Suprapubic skin (tissue), 4 donors: ENCODE results near the gene TBR1. TPM values are rescaled to one million over a fixed set of nuclear protein-coding genes. Genes with fewer than 3 reads are reported as not detected.

Experiments used
- DNase-seq, 2 donors: peaks; one replicate each; pipeline ENCODE4 v3.0.0-alpha.2; 2019; ENCODE audit warnings: low spot score in 2 of 2
- H3K27ac ChIP-seq: fragments of 200-600 bp; sonication (generic); one replicate; pipeline ENCODE4 v1.5.1; 2019
- H3K27me3 ChIP-seq: fragments of 200-600 bp; sonication (generic); one replicate; pipeline ENCODE4 v1.5.1; 2019
- H3K36me3 ChIP-seq: fragments of 200-600 bp; sonication (generic); one replicate; pipeline ENCODE4 v1.5.1; 2019
- H3K4me1 ChIP-seq: fragments of 200-600 bp; sonication (generic); one replicate; pipeline ENCODE4 v1.5.1; 2019
- H3K4me3 ChIP-seq: fragments of 200-600 bp; sonication (generic); one replicate; pipeline ENCODE4 v1.5.1; 2019; ENCODE audit warnings: mild to moderate bottlenecking
- H3K9me3 ChIP-seq: fragments of 200-600 bp; sonication (generic); one replicate; pipeline ENCODE4 v1.5.1; 2019
- CTCF ChIP-seq, 2 donors: fragments of 200-600 bp in 1 of 2; fragments of 450-650 bp in 1 of 2; sonication (generic) in 1 of 2; IDR thresholded peaks; one replicate each; pipeline ENCODE4 v1.5.1; 2016 to 2019; ENCODE audit warnings: antibody characterized with exemption in 2 of 2, mild to moderate bottlenecking in 1 of 2, moderate library complexity in 1 of 2
- EP300 ChIP-seq: sonication (generic); formaldehyde crosslinking; IDR thresholded peaks from one replicate; pipeline ENCODE4 v1.6.1; 2017; ENCODE audit warnings: antibody characterized with exemption
- POLR2A ChIP-seq, 2 donors: fragments of 450-650 bp; IDR thresholded peaks; one replicate each; pipeline ENCODE4 v1.6.1; 2017; ENCODE audit warnings: antibody characterized with exemption in 2 of 2, mild to moderate bottlenecking in 2 of 2, moderate library complexity in 2 of 2
- POLR2AphosphoS5 ChIP-seq, 3 donors: sonication (generic); formaldehyde crosslinking; IDR thresholded peaks; one replicate each; pipeline ENCODE4 v1.6.1; 2017; ENCODE audit warnings: antibody characterized with exemption in 3 of 3
- WGBS: methylation state at CpG from one replicate; pipeline ENCODE4 v1.1.5; 2018; 5-methylcytosine and 5-hydroxymethylcytosine counted together
- total RNA-seq, 4 donors: library from RNA; depleted of rRNA; stranded (reverse); fragments of >200 nt; gene quantifications; one replicate each; pipeline ENCODE4 v1.1.0, GENCODE V29; 2016

The TBR1 gene
- total RNA-seq, 4 donors from 2014 or later = not detected

- Histone ChIP-seq H3K27me3 (no peaks in the 10 kb centered on the region), H3K27ac (no peak overlapping the region), H3K4me3 (no peak overlapping the region), H3K9me3 (no peaks in the 10 kb centered on the region), H3K36me3 (peaks cover 9% of the 10 kb centered on the region), H3K4me1 (no peaks in the 10 kb centered on the region)
- DNase-seq = no peak
- TF ChIP-seq POLR2A (IDR thresholded peaks at IDR 0.05) (no peak), EP300 (no peak), CTCF (IDR thresholded peaks at IDR 0.05) (no peak), POLR2AphosphoS5 (IDR thresholded peaks at IDR 0.05) (no peak)
Measured at GRCh38 chr2:161373942-161374341, 42.2 kb upstream of the TBR1 start.

- no peaks in the 10 kb centered on the region for H3K4me1 ChIP-seq
- peaks cover 6% of the 10 kb centered on the region for H3K36me3 ChIP-seq
- H3K9me3 ChIP-seq = no peaks in the 10 kb centered on the region
- no peak overlapping the region for H3K4me3 ChIP-seq
- H3K27me3 ChIP-seq = no peaks in the 10 kb centered on the region
- WGBS = 94% methylated on average over 1 of the region's 1 CpG
- TF ChIP-seq CTCF (IDR thresholded peaks at IDR 0.05) (no peak), POLR2A (IDR thresholded peaks at IDR 0.05) (no peak), EP300 (no peak), POLR2AphosphoS5 (IDR thresholded peaks at IDR 0.05) (no peak)
- no peak for DNase-seq
- no peak overlapping the region for H3K27ac ChIP-seq
Measured at GRCh38 chr2:161374446-161374845, 41.7 kb upstream of the TBR1 start.

- Histone ChIP-seq H3K4me1 (no peaks in the 10 kb centered on the region), H3K27ac (no peak overlapping the region), H3K4me3 (no peak overlapping the region), H3K36me3 (no peaks in the 10 kb centered on the region), H3K9me3 (no peaks in the 10 kb centered on the region), H3K27me3 (no peaks in the 10 kb centered on the region)
- TF ChIP-seq EP300 (no peak), POLR2AphosphoS5 (IDR thresholded peaks at IDR 0.05) (no peak), POLR2A (IDR thresholded peaks at IDR 0.05) (no peak), CTCF (IDR thresholded peaks at IDR 0.05) (no peak)
- no peak for DNase-seq
- 98% methylated on average over 2 of the region's 2 CpGs for WGBS
Measured at GRCh38 chr2:161379740-161380139, 36.4 kb upstream of the TBR1 start.

- Histone ChIP-seq H3K27me3 (no peaks in the 10 kb centered on the region), H3K27ac (no peak overlapping the region), H3K36me3 (no peaks in the 10 kb centered on the region), H3K9me3 (no peaks in the 10 kb centered on the region), H3K4me3 (no peak overlapping the region), H3K4me1 (no peaks in the 10 kb centered on the region)
- no peak for DNase-seq
- WGBS = 73% methylated on average over 3 of the region's 3 CpGs
- TF ChIP-seq CTCF (IDR thresholded peaks at IDR 0.05) = no peak
- no peak for TF ChIP-seq POLR2A (IDR thresholded peaks at IDR 0.05)
- TF ChIP-seq EP300 = no peak
- no peak for TF ChIP-seq POLR2AphosphoS5 (IDR thresholded peaks at IDR 0.05)
Measured at GRCh38 chr2:161381546-161381945, 34.6 kb upstream of the TBR1 start.

- no peak for DNase-seq
- Histone ChIP-seq H3K27me3 (no peaks in the 10 kb centered on the region), H3K4me1 (no peaks in the 10 kb centered on the region), H3K27ac (no peak overlapping the region), H3K9me3 (no peaks in the 10 kb centered on the region), H3K4me3 (no peak overlapping the region), H3K36me3 (peaks cover 7% of the 10 kb centered on the region)
- 97% methylated on average over 4 of the region's 4 CpGs for WGBS
- TF ChIP-seq CTCF (IDR thresholded peaks at IDR 0.05) (no peak), POLR2AphosphoS5 (IDR thresholded peaks at IDR 0.05) (no peak), EP300 (no peak), POLR2A (IDR thresholded peaks at IDR 0.05) (no peak)
Measured at GRCh38 chr2:161382747-161383146, 33.4 kb upstream of the TBR1 start.
